AG04450 (cell line): ENCODE data around the gene DBI. TPM values are rescaled to one million over a fixed set of nuclear protein-coding genes. Genes with fewer than 3 reads are reported as not detected.

Experiments used
- CTCF ChIA-PET: fragments of 300-600, 350-600 bp; formaldehyde crosslinking; extraction: SDS; loops from one replicate; lab custom pipeline; 2022; ENCODE audit warnings: antibody characterized with exemption, inconsistent platforms; lab: Charles Lee
- POLR2A ChIA-PET: fragments of 350-600 bp; formaldehyde crosslinking; extraction: SDS; loops from one replicate; lab custom pipeline; 2021; ENCODE audit warnings: antibody characterized with exemption, inconsistent platforms; lab: Yijun Ruan, JAX
- DNase-seq: peaks from one replicate; pipeline ENCODE4 v3.0.0-alpha.2; 2011; ENCODE audit warnings: low read depth, low spot score
- H3K27ac ChIP-seq: one replicate; pipeline ENCODE4 v1.5.1; 2012; ENCODE audit warnings: low read depth, low read length, control low read depth
- H3K27me3 ChIP-seq: one replicate; pipeline ENCODE4 v1.6.0; 2012; ENCODE audit warnings: low read length; ENCODE audit not compliant: control insufficient read depth, insufficient read depth
- H3K4me3 ChIP-seq: 2 replicates; pipeline ENCODE4 v1.5.1; 2011; ENCODE audit warnings: mild to moderate bottlenecking, low read depth, low read length, control low read depth
- H3K9me3 ChIP-seq: 2 replicates; pipeline ENCODE4 v1.5.1; 2012; ENCODE audit warnings: low read length; ENCODE audit not compliant: control insufficient read depth, insufficient read depth
- CTCF ChIP-seq: IDR thresholded peaks from 2 replicates; pipeline ENCODE4 v1.5.1; 2011; ENCODE audit warnings: low read depth, low read length, control low read depth, inconsistent platforms
- polyA plus RNA-seq: library from polyadenylated mRNA; depleted of rRNA; stranded (reverse); fragments of >200 nt; gene quantifications from 2 replicates; pipeline ENCODE4 v1.2.3, GENCODE V29; 2011

DBI gene
- polyA plus RNA-seq, 1 experiment, result 244 TPM

DNA sequence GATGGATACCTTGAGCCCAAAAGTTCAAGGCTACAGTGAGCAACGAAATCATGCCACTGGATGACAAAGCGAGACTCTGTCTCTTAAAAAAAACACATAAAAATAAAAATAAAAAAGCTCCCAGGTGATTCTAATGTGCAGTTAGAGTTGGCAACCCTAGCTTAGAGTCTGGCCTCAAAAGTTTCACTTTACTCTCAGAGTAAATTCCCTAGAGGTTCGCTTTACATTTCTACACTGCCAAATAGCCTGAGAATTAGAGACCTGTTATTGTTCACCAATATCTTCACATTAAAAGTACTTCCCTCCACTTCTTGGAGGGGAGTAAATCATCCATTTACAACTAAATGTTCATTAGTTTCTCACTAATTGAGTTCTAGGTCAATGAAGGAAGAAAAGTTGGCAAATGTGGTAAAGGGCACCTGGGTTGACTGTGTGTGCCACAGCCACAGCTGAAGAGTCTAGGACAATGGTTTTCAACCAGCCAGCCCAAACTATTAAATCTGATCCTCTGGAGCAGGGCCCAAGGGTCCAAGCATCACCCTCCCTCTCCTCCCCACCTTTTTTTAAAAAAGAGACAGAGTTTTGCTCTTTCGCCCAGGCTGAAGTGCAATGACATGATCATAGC, 49.6 kb downstream of the DBI start:
- ChIA-PET POLR2A (interaction anchor here (0.6 kb wide), 1 partner anchor 153 kb away, joined by 3 read pairs; no protein-coding TSS in a partner anchor), CTCF (interaction anchor here (0.7 kb wide), 1 partner anchor 46 kb away, joined by 3 read pairs; no protein-coding TSS in a partner anchor)
- Histone ChIP-seq H3K4me3 (no peak overlapping the region), H3K27me3 (peaks cover 16% of the 10 kb centered on the region), H3K27ac (no peak overlapping the region), H3K9me3 (no peaks in the 10 kb centered on the region)
- no peak for TF ChIP-seq CTCF
- DNase-seq, result no peak

DNA sequence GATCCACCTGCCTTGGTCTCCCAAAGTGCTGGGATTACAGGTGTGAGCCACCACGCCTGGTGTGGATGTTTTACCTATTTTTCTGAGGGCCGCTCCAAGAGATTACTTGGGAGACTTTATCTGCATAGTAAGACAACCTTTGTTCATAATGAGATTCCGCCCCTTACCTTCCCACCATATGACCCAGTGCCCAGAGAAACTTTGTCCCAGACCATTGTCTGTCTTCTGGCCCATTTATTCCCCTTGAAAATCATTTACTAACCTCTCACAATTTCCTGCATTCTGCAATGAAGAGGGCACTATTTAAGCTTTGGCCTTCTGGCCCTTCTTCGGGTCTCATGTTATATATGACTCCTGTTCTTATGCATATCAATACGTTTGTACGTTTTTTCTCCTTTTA, 51.1 kb downstream of the DBI start:
- no peak overlapping the region for H3K4me3 ChIP-seq
- DNase-seq, result no peak
- TF ChIP-seq CTCF, result no peak
- ChIA-PET CTCF (no interaction called here), POLR2A (no interaction called here)
- H3K27me3 ChIP-seq, result peaks cover 14% of the 10 kb centered on the region
- H3K9me3 ChIP-seq, result no peaks in the 10 kb centered on the region
- no peak overlapping the region for H3K27ac ChIP-seq

- Histone ChIP-seq H3K9me3 (no peaks in the 10 kb centered on the region), H3K27me3 (peaks cover 11% of the 10 kb centered on the region), H3K4me3 (no peak overlapping the region), H3K27ac (no peak overlapping the region)
- CTCF ChIA-PET, result no interaction called here
- no peak for DNase-seq
- POLR2A ChIA-PET, result no interaction called here
- TF ChIP-seq CTCF, result no peak
Measured at GRCh38 chr2:119419065-119419464, 52.3 kb downstream of the DBI start.

GRCh38 chr2:119419803-119420508, 53.2 kb downstream of the DBI start:
- CTCF ChIA-PET, result no interaction called here
- H3K4me3 ChIP-seq, result no peak overlapping the region
- TF ChIP-seq CTCF, result no peak

DNA sequence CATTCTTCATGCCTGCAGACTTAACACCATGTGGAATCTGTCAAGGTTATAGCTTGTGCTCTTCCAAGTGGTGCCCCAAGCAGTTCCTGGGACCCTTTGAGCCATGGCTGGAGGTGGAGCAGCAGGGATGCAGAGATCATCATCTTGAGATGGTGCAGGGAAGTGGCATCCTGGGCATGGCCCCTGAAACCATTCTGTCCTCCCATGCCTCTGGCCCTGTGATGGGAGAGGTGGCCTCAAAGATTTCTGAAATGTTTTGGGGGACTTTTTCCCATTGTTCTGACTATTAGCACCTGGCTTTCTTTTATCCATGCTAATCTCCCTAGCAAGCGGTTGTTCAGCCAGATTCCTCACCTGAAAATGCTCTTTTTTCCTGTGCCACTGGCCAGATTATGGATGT, 54.5 kb downstream of the DBI start:
- Histone ChIP-seq H3K27ac (no peak overlapping the region), H3K27me3 (peaks cover 27% of the 10 kb centered on the region), H3K4me3 (no peak overlapping the region), H3K9me3 (no peaks in the 10 kb centered on the region)
- no peak for DNase-seq
- ChIA-PET CTCF (no interaction called here), POLR2A (no interaction called here)
- TF ChIP-seq CTCF, result no peak

More at GRCh38 chr2:119419803-119420508, 53.2 kb downstream of the DBI start:
- Histone ChIP-seq H3K27ac (no peak overlapping the region), H3K9me3 (no peaks in the 10 kb centered on the region), H3K27me3 (peaks cover 18% of the 10 kb centered on the region)
- DNase-seq, result no peak
- POLR2A ChIA-PET, result no interaction called here
